H1 (cell line): ENCODE data around the gene PPA1. TPM values are rescaled to one million over a fixed set of nuclear protein-coding genes. Genes with fewer than 3 reads are reported as not detected.

Experiments
- CTCF ChIA-PET: fragments of 300-600 bp; sonication (Branson Sonifier 250); formaldehyde crosslinking; loops from one replicate; lab custom pipeline; 2021; ENCODE audit not compliant: partially characterized antibody; lab: Charles Lee
- POLR2A ChIA-PET: fragments of 300-600 bp; sonication (Branson Sonifier 250); formaldehyde crosslinking; loops from one replicate; lab custom pipeline; 2021; ENCODE audit warnings: inconsistent platforms; ENCODE audit not compliant: partially characterized antibody; lab: Charles Lee
- DNase-seq, 2 experiments: peaks; one replicate each; pipeline versions ENCODE4 v3.0.0 to v3.0.0-alpha.2; 2010 to 2022; ENCODE audit warnings: low spot score in 2 of 2, low read depth in 1 of 2, mixed read lengths in 1 of 2
- FAIRE-seq: peaks from 2 replicates; lab custom pipeline; 2011; peaks lifted over from hg19 to GRCh38; lab: Jason Lieb, UNC
- H2AFZ ChIP-seq: 2 replicates; pipeline ENCODE4 v1.8.1; 2012; ENCODE audit warnings: low read length, inconsistent platforms
- H2AK5ac ChIP-seq: 2 replicates; pipeline ENCODE4 v1.6.1; 2013; ENCODE audit warnings: low read depth, low read length
- H2BK120ac ChIP-seq: replicated peaks from 2 replicates; pipeline ENCODE3; 2013; ENCODE audit warnings: low read depth, low read length, inconsistent platforms
- H2BK12ac ChIP-seq: 2 replicates; pipeline ENCODE4 v1.6.1; 2013; ENCODE audit warnings: low read depth, low read length
- H2BK15ac ChIP-seq: 2 replicates; pipeline ENCODE4 v1.6.1; 2013; ENCODE audit warnings: low read length
- H2BK20ac ChIP-seq: 2 replicates; pipeline ENCODE4 v1.6.1; 2013; ENCODE audit warnings: low read length
- H2BK5ac ChIP-seq: 2 replicates; pipeline ENCODE4 v1.6.1; 2013; ENCODE audit warnings: low read depth, low read length
- H3K14ac ChIP-seq: 2 replicates; pipeline ENCODE4 v1.6.1; 2013; ENCODE audit warnings: inconsistent platforms; ENCODE audit not compliant: insufficient read length
- H3K18ac ChIP-seq: 2 replicates; pipeline ENCODE4 v1.6.1; 2013; ENCODE audit warnings: low read length; ENCODE audit errors: extremely low read depth
- H3K23ac ChIP-seq: 2 replicates; pipeline ENCODE4 v1.6.1; 2013; ENCODE audit warnings: inconsistent platforms; ENCODE audit not compliant: insufficient read length
- H3K23me2 ChIP-seq: 2 replicates; pipeline ENCODE4 v1.6.1; 2013; ENCODE audit warnings: low read depth, low read length
- H3K27ac ChIP-seq: 2 replicates; pipeline ENCODE4 v1.6.1; 2011; ENCODE audit warnings: low read depth, low read length, inconsistent platforms
- H3K27me3 ChIP-seq, 4 experiments: replicated peaks in 1 of 4; 1 replicate in 1 of 4; 2 replicates in 3 of 4; pipeline versions ENCODE4 v1.6.1 to v1.8.1; 2011 to 2013; ENCODE audit warnings: low read length in 3 of 4, mild to moderate bottlenecking in 3 of 4, inconsistent platforms in 2 of 4, mixed read lengths in 2 of 4, moderate library complexity in 1 of 4; ENCODE audit not compliant: control insufficient read depth in 3 of 4, insufficient read depth in 3 of 4; ENCODE audit errors: extremely low read depth in 1 of 4
- H3K36me3 ChIP-seq, 4 experiments: 2 replicates each; pipeline versions ENCODE4 v1.6.1 to v1.8.1; 2011 to 2013; ENCODE audit warnings: mild to moderate bottlenecking in 4 of 4, low read length in 3 of 4, moderate library complexity in 2 of 4, control low read depth in 1 of 4, inconsistent platforms in 1 of 4; ENCODE audit not compliant: insufficient read depth in 4 of 4, control insufficient read depth in 2 of 4
- H3K4ac ChIP-seq: replicated peaks from 2 replicates; pipeline ENCODE3; 2013; ENCODE audit warnings: low read length, low read depth, mixed read lengths, inconsistent platforms; ENCODE audit not compliant: insufficient read length
- H3K4me1 ChIP-seq, 4 experiments: replicated peaks in 1 of 4; 1 replicate in 1 of 4; 2 replicates in 3 of 4; pipeline versions ENCODE4 v1.6.1 to v1.8.1; 2011 to 2013; ENCODE audit warnings: low read length in 3 of 4, inconsistent platforms in 2 of 4, mixed read lengths in 1 of 4; ENCODE audit not compliant: insufficient read depth in 4 of 4, control insufficient read depth in 3 of 4
- H3K4me2 ChIP-seq, 2 experiments: 2 replicates each; pipeline versions ENCODE4 v1.6.1 to v1.8.1; 2011 to 2013; ENCODE audit warnings: low read depth in 2 of 2, low read length in 2 of 2, control low read depth in 1 of 2, inconsistent platforms in 1 of 2, mild to moderate bottlenecking in 1 of 2; ENCODE audit not compliant: insufficient read depth in 1 of 2
- H3K4me3 ChIP-seq, 4 experiments: fragments of 200-600, 300-600 bp in 1 of 4; sonication (generic), shearing (Covaris generic), sonication (Bioruptor Twin) in 1 of 4; 2 replicates each; pipeline versions ENCODE4 v1.5.1 to v1.8.1; 2011 to 2016; ENCODE audit warnings: low read length in 4 of 4, low read depth in 3 of 4, control low read depth in 2 of 4, inconsistent platforms in 2 of 4, mild to moderate bottlenecking in 2 of 4, mixed read lengths in 1 of 4, moderate library complexity in 1 of 4; ENCODE audit not compliant: insufficient read depth in 2 of 4; ENCODE audit errors: extremely low read depth in 1 of 4
- H3K56ac ChIP-seq: replicated peaks from 2 replicates; pipeline ENCODE3; 2013; ENCODE audit warnings: low read depth, mild to moderate bottlenecking, mixed read lengths, low read length, inconsistent platforms; ENCODE audit not compliant: insufficient read length
- H3K79me1 ChIP-seq: 2 replicates; pipeline ENCODE4 v1.6.1; 2013; ENCODE audit warnings: low read depth, low read length, control low read depth
- H3K79me2 ChIP-seq, 2 experiments: 2 replicates each; pipeline versions ENCODE4 v1.6.1 to v1.8.1; 2012 to 2013; ENCODE audit warnings: low read length in 2 of 2, mild to moderate bottlenecking in 2 of 2, inconsistent platforms in 1 of 2; ENCODE audit not compliant: insufficient read depth in 2 of 2, control insufficient read depth in 1 of 2
- H3K9ac ChIP-seq, 4 experiments: replicated peaks in 1 of 4; 1 replicate in 1 of 4; 2 replicates in 3 of 4; pipeline versions ENCODE4 v1.6.1 to v1.8.1; 2011 to 2013; ENCODE audit warnings: low read depth in 3 of 4, low read length in 3 of 4, control low read depth in 2 of 4, mild to moderate bottlenecking in 2 of 4, moderate library complexity in 2 of 4, inconsistent platforms in 1 of 4; ENCODE audit errors: extremely low read depth in 1 of 4
- H3K9me3 ChIP-seq, 2 experiments: 2 replicates each; pipeline versions ENCODE4 v1.6.1 to v1.8.1; 2012 to 2013; ENCODE audit warnings: mild to moderate bottlenecking in 2 of 2, moderate library complexity in 2 of 2, control low read depth in 1 of 2, inconsistent platforms in 1 of 2, low read depth in 1 of 2, low read length in 1 of 2, mixed read lengths in 1 of 2; ENCODE audit not compliant: insufficient read depth in 2 of 2
- H4K20me1 ChIP-seq, 2 experiments: replicated peaks in 1 of 2; 2 replicates each; pipeline versions ENCODE3 to v1.8.1; 2011 to 2013; ENCODE audit warnings: inconsistent platforms in 2 of 2, low read length in 2 of 2, mild to moderate bottlenecking in 1 of 2; ENCODE audit not compliant: insufficient read depth in 2 of 2, control insufficient read depth in 1 of 2
- H4K5ac ChIP-seq: 2 replicates; pipeline ENCODE4 v1.6.1; 2013; ENCODE audit warnings: low read length, low read depth, mixed read lengths, inconsistent platforms; ENCODE audit not compliant: insufficient read length
- H4K8ac ChIP-seq: 2 replicates; pipeline ENCODE4 v1.8.0; 2013; ENCODE audit warnings: mild to moderate bottlenecking, moderate library complexity, low read length, inconsistent platforms; ENCODE audit not compliant: insufficient read depth; ENCODE audit errors: extremely low read depth
- H4K91ac ChIP-seq: replicated peaks from 2 replicates; pipeline ENCODE3; 2013; ENCODE audit warnings: low read length, mixed read lengths, inconsistent platforms; ENCODE audit not compliant: insufficient read length
- CHD1 ChIP-seq: IDR thresholded peaks from 2 replicates; pipeline ENCODE4 v1.6.1; 2012; ENCODE audit warnings: low read depth, low read length, improper control_type of control experiment
- HDAC2 ChIP-seq, 2 experiments: fragments of 300-600 bp in 1 of 2; sonication (generic) in 1 of 2; IDR thresholded peaks; 2 replicates each; pipeline ENCODE4 v1.6.1; 2011 to 2012; ENCODE audit warnings: low read depth in 2 of 2, low read length in 2 of 2, mild to moderate bottlenecking in 2 of 2, moderate library complexity in 2 of 2, borderline replicate concordance in 1 of 2, inconsistent platforms in 1 of 2
- POLR2AphosphoS5 ChIP-seq: IDR thresholded peaks from 2 replicates; pipeline ENCODE4 v1.6.1; 2011; ENCODE audit warnings: low read depth, low read length
- POU5F1 ChIP-seq: IDR thresholded peaks from 2 replicates; pipeline ENCODE4 v1.6.1; 2011; ENCODE audit warnings: low read depth, mild to moderate bottlenecking, low read length, moderate library complexity
- RXRA ChIP-seq: IDR thresholded peaks from 2 replicates; pipeline ENCODE4 v1.6.1; 2011; ENCODE audit warnings: low read depth, mild to moderate bottlenecking, low read length, moderate library complexity; ENCODE audit not compliant: insufficient read depth
- SIN3A ChIP-seq, 2 experiments: IDR thresholded peaks in 1 of 2; conservative IDR thresholded peaks in 1 of 2; 2 replicates each; pipeline ENCODE4 v1.6.1; 2011 to 2012; ENCODE audit warnings: low read length in 2 of 2, improper control_type of control experiment in 1 of 2, low read depth in 1 of 2, mild to moderate bottlenecking in 1 of 2
- SP2 ChIP-seq: IDR thresholded peaks from 2 replicates; pipeline ENCODE4 v1.6.1; 2012; ENCODE audit warnings: mild to moderate bottlenecking, low read length, inconsistent platforms
- ZNF274 ChIP-seq: IDR thresholded peaks from 2 replicates; pipeline ENCODE4 v1.7.0; 2012; ENCODE audit warnings: low read length, borderline replicate concordance; ENCODE audit errors: extremely low read depth
- WGBS, 2 experiments: shearing (Covaris generic) in 1 of 2; methylation state at CpG; one replicate each; pipeline versions ENCODE4 v1.1.6 to v1.1.7; 2013 to 2015; ENCODE audit warnings: low lambda C conversion rate in 2 of 2, mixed read lengths in 2 of 2, inconsistent platforms in 1 of 2, low coverage in 1 of 2, missing lambda C conversion rate in 1 of 2; ENCODE audit not compliant: insufficient replicate concordance in 2 of 2, insufficient coverage in 1 of 2, insufficient read length in 1 of 2; ENCODE audit errors: extremely low coverage in 1 of 2, missing lambda C conversion rate in 1 of 2; 5-methylcytosine and 5-hydroxymethylcytosine counted together
- polyA plus RNA-seq, 7 experiments: library from polyadenylated mRNA; depleted of rRNA in 3 of 7; stranded (reverse) in 5 of 7; unstranded in 2 of 7; fragments of >200 nt in 5 of 7; fragments of 200-250 nt in 2 of 7; gene quantifications; 1 replicate in 5 of 7; 2 replicates in 1 of 7; 4 replicates in 1 of 7; pipeline versions ENCODE4 v1.2.1 to v1.2.3, GENCODE V29; 2011 to 2013; ENCODE audit warnings: missing spikeins in 2 of 7, mixed read lengths in 2 of 7
- total RNA-seq: library from RNA; stranded (reverse); fragmentation: NEBNext Ultra II Directional; extraction: Animal tissue kit (Norgen Biotek cat#: 25700); gene quantifications from 2 replicates; pipeline ENCODE4 v1.2.1, GENCODE V29; 2021

PPA1 gene
- total and polyA plus RNA-seq, 2 of the 8 experiments (the other 6 are each of a cell fraction or from before 2014, with no cell fraction given), result 77.0 to 191 TPM

DNA sequence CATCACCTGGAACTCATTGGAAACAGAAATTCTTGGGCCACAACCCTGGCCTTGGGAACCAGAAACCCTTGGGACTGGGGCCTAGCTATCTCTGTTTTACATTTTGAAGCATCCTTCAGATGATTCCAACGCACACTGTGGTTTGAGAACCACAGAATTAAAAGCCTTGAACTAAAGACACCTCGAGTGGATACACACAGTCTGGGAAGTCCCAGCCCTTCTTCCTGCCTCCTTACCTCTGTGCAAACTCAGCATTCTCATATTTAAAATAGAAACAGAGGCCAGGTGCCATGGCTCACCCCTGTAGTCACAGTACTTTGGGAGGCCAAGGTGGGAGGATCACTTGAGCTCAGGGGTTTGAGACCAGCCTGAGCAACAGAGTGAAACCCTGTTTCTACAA, 37.7 kb upstream of the PPA1 start:
- no peak for FAIRE-seq

More for the DNA sequence above, 37.7 kb upstream of the PPA1 start:
- Histone ChIP-seq H2BK12ac (no peak overlapping the region), H3K56ac (no peak overlapping the region), H2AFZ (no peak overlapping the region), H3K36me3 (no peaks in the 10 kb centered on the region), H4K8ac (no peak overlapping the region), H3K14ac (no peak overlapping the region), H2AK5ac (no peak overlapping the region), H3K23ac (no peak overlapping the region), H2BK120ac (no peak overlapping the region), H3K9ac (no peak overlapping the region), H4K5ac (no peak overlapping the region)
- DNase-seq, result no peak
- CTCF ChIA-PET, result interaction anchor here (0.8 to 17.4 kb wide), 10 partner anchors 10 to 108 kb away, joined by 3 to 329 read pairs (median 4); no protein-coding TSS in a partner anchor
- TF ChIP-seq CHD1 (no peak), SIN3A (conservative IDR thresholded peaks at IDR 0.05 in 1 of 2, IDR thresholded peaks at IDR 0.05 in 1 of 2; ENCODE audit: low read depth in 1 of 2, low read length in 2 of 2) (no peak), SP2 (no peak), POLR2AphosphoS5 (no peak), RXRA (no peak), POU5F1 (no peak), HDAC2 (IDR thresholded peaks at IDR 0.05; ENCODE audit: borderline replicate concordance in 1 of 2, low read depth in 2 of 2, low read length in 2 of 2) (no peak), ZNF274 (no peak)
- TF ChIP-seq, all 59 proteins: peak for 0
- H4K91ac ChIP-seq, result no peak overlapping the region
- H4K20me1 ChIP-seq, result no peaks in the 10 kb centered on the region
- H2BK20ac ChIP-seq, result no peak overlapping the region
- H3K27ac ChIP-seq, result no peak overlapping the region
- no peaks in the 10 kb centered on the region for H3K79me2 ChIP-seq
- H3K79me1 ChIP-seq, result no peaks in the 10 kb centered on the region
- H3K18ac ChIP-seq, result no peak overlapping the region
- POLR2A ChIA-PET, result no interaction called here
- no peaks in the 10 kb centered on the region for H3K9me3 ChIP-seq
- H3K4me1 ChIP-seq, result 0 out of 7 replicates have a peak, but pooled peaks cover 0 to 5% (median 0%) of the 10 kb centered on the region in 4 experiments
- H2BK15ac ChIP-seq, result no peak overlapping the region
- H3K4me3 ChIP-seq, result no peak overlapping the region
- no peaks in the 10 kb centered on the region for H3K23me2 ChIP-seq
- H3K4ac ChIP-seq, result no peak overlapping the region
- H3K27me3 ChIP-seq, result no peaks in the 10 kb centered on the region
- H3K4me2 ChIP-seq, result no peak overlapping the region
- WGBS, 2 experiments, result 83% methylated on average over 2 of the region's 2 CpGs; no CpG with 5 or more reads in 1 of the 2 experiments
- no peak overlapping the region for H2BK5ac ChIP-seq
